Kidney epithelial cell (primary cell): ENCODE results near the gene RANBP9. TPM values are rescaled to one million over a fixed set of nuclear protein-coding genes. Genes with fewer than 3 reads are reported as not detected.
A peak's percentile ranks its signal among the peaks of the same experiment; 100 is the strongest.

Source experiments
- DNase-seq: peaks from one replicate; pipeline ENCODE4 v3.0.0-alpha.2; 2010; ENCODE audit warnings: low read depth
- H3K27me3 ChIP-seq: 2 replicates; pipeline ENCODE4 v1.6.0; 2011; ENCODE audit warnings: low read length; ENCODE audit not compliant: control insufficient read depth, insufficient read depth
- H3K36me3 ChIP-seq: 2 replicates; pipeline ENCODE4 v1.5.1; 2011; ENCODE audit warnings: low read length; ENCODE audit not compliant: control insufficient read depth, insufficient read depth
- H3K4me3 ChIP-seq: 2 replicates; pipeline ENCODE4 v1.5.1; 2011; ENCODE audit warnings: low read depth, mild to moderate bottlenecking, control low read depth, low read length
- total RNA-seq: library from RNA; depleted of rRNA; stranded (reverse); fragments of >200 nt; gene quantifications from 2 replicates; pipeline ENCODE4 v1.2.3, GENCODE V29; 2015
- TF ChIP-seq, protein P1 (sequence below): IDR thresholded peaks from 2 replicates; pipeline ENCODE4 v1.5.1; 2011; ENCODE audit warnings: mild to moderate bottlenecking, moderate library complexity, low read length, control low read depth, inconsistent platforms; ENCODE audit not compliant: insufficient read depth, poor library complexity, severe bottlenecking

The RANBP9 gene
- total RNA-seq, 1 donor from 2014 or later = 25.7 TPM

DNA sequence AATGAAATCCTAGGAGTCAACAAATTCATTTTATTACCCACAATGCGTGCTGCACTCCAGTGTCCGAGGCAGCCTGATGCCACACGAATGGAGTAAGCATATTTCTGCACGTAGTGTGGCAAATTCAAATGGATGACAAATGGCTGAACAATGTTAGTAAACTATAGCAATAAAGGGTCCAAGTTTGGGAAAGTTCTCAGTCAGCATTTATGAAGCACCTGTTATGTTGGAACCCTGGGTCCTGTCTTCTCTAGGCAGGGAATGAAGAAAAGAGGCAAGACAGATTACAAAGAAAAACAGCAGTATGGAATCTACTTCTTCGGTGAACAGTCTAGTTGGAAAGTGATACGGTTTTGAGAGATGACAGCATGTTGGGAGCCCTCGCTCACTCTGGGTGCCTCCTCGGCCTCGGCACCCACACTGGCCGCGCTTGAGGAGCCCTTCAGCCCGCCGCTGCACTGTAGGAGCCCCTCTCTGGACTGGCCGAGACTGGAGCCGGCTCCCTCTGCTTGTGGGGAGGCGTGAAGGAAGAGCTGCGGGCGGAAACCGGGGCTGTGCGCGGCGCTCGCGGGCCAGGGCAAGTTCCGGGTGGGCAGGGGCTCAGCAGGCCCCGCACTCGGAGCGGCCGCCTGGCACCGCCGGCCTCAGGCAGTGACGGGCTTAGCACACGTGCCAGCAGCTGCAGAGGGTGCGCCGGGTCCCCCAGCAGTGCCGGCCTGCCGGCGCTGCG, 4.8 kb upstream of the RANBP9 start:
- DNase-seq = no peak
- no peak overlapping the region for H3K4me3 ChIP-seq
- TF ChIP-seq, protein P1, sequence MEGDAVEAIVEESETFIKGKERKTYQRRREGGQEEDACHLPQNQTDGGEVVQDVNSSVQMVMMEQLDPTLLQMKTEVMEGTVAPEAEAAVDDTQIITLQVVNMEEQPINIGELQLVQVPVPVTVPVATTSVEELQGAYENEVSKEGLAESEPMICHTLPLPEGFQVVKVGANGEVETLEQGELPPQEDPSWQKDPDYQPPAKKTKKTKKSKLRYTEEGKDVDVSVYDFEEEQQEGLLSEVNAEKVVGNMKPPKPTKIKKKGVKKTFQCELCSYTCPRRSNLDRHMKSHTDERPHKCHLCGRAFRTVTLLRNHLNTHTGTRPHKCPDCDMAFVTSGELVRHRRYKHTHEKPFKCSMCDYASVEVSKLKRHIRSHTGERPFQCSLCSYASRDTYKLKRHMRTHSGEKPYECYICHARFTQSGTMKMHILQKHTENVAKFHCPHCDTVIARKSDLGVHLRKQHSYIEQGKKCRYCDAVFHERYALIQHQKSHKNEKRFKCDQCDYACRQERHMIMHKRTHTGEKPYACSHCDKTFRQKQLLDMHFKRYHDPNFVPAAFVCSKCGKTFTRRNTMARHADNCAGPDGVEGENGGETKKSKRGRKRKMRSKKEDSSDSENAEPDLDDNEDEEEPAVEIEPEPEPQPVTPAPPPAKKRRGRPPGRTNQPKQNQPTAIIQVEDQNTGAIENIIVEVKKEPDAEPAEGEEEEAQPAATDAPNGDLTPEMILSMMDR = no peak
- no peaks in the 10 kb centered on the region for H3K27me3 ChIP-seq
- H3K36me3 ChIP-seq = no peaks in the 10 kb centered on the region

GRCh38 chr6:13715444-13715883, 3.8 kb upstream of the RANBP9 start:
- TF ChIP-seq, protein P1 = no peak
- H3K27me3 ChIP-seq = no peaks in the 10 kb centered on the region
- DNase-seq = no peak

DNA sequence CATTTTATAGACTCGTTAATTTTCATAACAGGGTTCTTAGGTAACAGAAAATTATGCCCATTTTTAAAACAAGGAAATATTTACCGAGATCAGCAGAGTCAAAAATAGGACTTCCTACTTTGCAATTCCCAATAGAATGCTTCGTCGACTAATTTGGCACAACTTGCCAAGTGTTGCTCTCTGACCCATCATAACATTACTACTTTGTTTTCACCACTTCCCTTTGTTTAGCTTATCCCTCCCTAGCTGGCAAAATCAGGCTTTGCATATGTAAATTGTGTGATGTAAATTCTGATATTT, 914 bp upstream of the RANBP9 start:
- H3K4me3 ChIP-seq = peak overlapping the region; percentile 63
- TF ChIP-seq, protein P1 = no peak
- no peak for DNase-seq

More at GRCh38 chr6:13715444-13715883, 3.8 kb upstream of the RANBP9 start:
- no peak overlapping the region for H3K4me3 ChIP-seq
- H3K36me3 ChIP-seq = no peaks in the 10 kb centered on the region

GRCh38 chr6:13711324-13711732, 307 bp downstream of the RANBP9 start:
- H3K27me3 ChIP-seq = no peaks in the 10 kb centered on the region
- TF ChIP-seq, protein P1 = no peak
- no peak for DNase-seq
- peak overlapping the region; percentile 91 for H3K4me3 ChIP-seq
- no peaks in the 10 kb centered on the region for H3K36me3 ChIP-seq

More for the DNA sequence above, 914 bp upstream of the RANBP9 start:
- Histone ChIP-seq H3K36me3 (no peaks in the 10 kb centered on the region), H3K27me3 (no peaks in the 10 kb centered on the region)

- Histone ChIP-seq H3K4me3 (peak overlapping the region; percentile 91), H3K36me3 (no peaks in the 10 kb centered on the region), H3K27me3 (no peaks in the 10 kb centered on the region)
- TF ChIP-seq, protein P1 = no peak
- DNase-seq = no peak
These were observed 897 bp downstream of the RANBP9 start for GRCh38 chr6:13710552-13711323.
